Measurements from ENCODE around the gene KIAA1217.

DNA sequence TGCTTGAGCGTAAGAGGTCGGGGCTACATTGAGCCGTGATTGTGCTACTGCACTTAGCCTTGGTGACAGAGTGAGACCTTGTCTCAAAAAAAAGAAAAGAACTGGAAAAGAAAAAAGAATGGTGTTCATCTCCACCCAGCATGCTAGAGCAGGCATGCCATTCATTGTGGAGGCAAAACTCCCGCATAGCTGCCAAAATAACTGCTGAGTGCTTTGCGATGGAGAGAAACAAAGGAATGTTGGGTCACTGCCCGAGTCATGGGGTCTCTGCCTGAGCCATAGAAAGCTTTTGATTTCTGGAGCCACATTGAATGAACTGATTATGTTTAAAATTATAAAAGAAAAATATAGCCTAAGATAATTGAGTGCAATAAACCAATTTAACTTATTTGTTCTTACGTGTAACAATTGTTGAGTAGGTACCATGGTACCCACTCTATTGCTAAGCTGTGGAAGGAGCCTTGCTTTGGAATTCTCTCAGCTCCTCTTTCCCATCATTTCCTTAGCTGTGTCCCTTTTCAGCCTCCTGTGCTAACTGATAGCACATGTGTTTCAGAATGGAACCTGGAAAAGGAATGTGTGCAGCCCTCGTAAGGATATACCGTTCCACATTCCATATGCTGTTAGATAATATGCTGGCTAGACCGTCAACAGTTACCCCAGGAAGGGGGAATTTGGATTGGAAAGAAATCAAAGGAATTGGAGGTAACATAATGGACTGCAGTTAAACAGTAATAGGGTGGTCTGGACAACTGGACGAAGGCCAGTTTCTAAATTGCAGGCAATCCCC is 99.0 kb downstream of the KIAA1217 start:
- TF ChIP-seq, protein P1, sequence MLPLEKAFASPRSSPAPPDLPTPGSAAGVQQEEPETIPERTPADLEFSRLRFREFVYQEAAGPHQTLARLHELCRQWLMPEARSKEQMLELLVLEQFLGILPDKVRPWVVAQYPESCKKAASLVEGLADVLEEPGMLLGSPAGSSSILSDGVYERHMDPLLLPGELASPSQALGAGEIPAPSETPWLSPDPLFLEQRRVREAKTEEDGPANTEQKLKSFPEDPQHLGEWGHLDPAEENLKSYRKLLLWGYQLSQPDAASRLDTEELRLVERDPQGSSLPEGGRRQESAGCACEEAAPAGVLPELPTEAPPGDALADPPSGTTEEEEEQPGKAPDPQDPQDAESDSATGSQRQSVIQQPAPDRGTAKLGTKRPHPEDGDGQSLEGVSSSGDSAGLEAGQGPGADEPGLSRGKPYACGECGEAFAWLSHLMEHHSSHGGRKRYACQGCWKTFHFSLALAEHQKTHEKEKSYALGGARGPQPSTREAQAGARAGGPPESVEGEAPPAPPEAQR (tag by site-specific recombination; IDR thresholded peaks at IDR 0.05), result no peak
- TF ChIP-seq, protein P2, sequence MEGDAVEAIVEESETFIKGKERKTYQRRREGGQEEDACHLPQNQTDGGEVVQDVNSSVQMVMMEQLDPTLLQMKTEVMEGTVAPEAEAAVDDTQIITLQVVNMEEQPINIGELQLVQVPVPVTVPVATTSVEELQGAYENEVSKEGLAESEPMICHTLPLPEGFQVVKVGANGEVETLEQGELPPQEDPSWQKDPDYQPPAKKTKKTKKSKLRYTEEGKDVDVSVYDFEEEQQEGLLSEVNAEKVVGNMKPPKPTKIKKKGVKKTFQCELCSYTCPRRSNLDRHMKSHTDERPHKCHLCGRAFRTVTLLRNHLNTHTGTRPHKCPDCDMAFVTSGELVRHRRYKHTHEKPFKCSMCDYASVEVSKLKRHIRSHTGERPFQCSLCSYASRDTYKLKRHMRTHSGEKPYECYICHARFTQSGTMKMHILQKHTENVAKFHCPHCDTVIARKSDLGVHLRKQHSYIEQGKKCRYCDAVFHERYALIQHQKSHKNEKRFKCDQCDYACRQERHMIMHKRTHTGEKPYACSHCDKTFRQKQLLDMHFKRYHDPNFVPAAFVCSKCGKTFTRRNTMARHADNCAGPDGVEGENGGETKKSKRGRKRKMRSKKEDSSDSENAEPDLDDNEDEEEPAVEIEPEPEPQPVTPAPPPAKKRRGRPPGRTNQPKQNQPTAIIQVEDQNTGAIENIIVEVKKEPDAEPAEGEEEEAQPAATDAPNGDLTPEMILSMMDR (tag by site-specific recombination; IDR thresholded peaks at IDR 0.05), result no peak
- TF ChIP-seq ZNF133 (tag by site-specific recombination; IDR thresholded peaks at IDR 0.05) (no peak), ZBTB49 (tag by site-specific recombination; IDR thresholded peaks at IDR 0.05; ENCODE audit: low read depth) (no peak), ZNF600 (tag by site-specific recombination; IDR thresholded peaks at IDR 0.05) (no peak)
- TF ChIP-seq, protein P3, sequence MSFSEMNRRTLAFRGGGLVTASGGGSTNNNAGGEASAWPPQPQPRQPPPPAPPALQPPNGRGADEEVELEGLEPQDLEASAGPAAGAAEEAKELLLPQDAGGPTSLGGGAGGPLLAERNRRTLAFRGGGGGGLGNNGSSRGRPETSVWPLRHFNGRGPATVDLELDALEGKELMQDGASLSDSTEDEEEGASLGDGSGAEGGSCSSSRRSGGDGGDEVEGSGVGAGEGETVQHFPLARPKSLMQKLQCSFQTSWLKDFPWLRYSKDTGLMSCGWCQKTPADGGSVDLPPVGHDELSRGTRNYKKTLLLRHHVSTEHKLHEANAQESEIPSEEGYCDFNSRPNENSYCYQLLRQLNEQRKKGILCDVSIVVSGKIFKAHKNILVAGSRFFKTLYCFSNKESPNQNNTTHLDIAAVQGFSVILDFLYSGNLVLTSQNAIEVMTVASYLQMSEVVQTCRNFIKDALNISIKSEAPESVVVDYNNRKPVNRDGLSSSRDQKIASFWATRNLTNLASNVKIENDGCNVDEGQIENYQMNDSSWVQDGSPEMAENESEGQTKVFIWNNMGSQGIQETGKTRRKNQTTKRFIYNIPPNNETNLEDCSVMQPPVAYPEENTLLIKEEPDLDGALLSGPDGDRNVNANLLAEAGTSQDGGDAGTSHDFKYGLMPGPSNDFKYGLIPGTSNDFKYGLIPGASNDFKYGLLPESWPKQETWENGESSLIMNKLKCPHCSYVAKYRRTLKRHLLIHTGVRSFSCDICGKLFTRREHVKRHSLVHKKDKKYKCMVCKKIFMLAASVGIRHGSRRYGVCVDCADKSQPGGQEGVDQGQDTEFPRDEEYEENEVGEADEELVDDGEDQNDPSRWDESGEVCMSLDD (tag by site-specific recombination; IDR thresholded peaks at IDR 0.05), result no peak
- TF ChIP-seq, protein P4, sequence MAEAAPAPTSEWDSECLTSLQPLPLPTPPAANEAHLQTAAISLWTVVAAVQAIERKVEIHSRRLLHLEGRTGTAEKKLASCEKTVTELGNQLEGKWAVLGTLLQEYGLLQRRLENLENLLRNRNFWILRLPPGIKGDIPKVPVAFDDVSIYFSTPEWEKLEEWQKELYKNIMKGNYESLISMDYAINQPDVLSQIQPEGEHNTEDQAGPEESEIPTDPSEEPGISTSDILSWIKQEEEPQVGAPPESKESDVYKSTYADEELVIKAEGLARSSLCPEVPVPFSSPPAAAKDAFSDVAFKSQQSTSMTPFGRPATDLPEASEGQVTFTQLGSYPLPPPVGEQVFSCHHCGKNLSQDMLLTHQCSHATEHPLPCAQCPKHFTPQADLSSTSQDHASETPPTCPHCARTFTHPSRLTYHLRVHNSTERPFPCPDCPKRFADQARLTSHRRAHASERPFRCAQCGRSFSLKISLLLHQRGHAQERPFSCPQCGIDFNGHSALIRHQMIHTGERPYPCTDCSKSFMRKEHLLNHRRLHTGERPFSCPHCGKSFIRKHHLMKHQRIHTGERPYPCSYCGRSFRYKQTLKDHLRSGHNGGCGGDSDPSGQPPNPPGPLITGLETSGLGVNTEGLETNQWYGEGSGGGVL (tag by site-specific recombination; IDR thresholded peaks at IDR 0.05), result no peak
- TF ChIP-seq, protein P5, sequence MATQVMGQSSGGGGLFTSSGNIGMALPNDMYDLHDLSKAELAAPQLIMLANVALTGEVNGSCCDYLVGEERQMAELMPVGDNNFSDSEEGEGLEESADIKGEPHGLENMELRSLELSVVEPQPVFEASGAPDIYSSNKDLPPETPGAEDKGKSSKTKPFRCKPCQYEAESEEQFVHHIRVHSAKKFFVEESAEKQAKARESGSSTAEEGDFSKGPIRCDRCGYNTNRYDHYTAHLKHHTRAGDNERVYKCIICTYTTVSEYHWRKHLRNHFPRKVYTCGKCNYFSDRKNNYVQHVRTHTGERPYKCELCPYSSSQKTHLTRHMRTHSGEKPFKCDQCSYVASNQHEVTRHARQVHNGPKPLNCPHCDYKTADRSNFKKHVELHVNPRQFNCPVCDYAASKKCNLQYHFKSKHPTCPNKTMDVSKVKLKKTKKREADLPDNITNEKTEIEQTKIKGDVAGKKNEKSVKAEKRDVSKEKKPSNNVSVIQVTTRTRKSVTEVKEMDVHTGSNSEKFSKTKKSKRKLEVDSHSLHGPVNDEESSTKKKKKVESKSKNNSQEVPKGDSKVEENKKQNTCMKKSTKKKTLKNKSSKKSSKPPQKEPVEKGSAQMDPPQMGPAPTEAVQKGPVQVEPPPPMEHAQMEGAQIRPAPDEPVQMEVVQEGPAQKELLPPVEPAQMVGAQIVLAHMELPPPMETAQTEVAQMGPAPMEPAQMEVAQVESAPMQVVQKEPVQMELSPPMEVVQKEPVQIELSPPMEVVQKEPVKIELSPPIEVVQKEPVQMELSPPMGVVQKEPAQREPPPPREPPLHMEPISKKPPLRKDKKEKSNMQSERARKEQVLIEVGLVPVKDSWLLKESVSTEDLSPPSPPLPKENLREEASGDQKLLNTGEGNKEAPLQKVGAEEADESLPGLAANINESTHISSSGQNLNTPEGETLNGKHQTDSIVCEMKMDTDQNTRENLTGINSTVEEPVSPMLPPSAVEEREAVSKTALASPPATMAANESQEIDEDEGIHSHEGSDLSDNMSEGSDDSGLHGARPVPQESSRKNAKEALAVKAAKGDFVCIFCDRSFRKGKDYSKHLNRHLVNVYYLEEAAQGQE (tag by site-specific recombination; IDR thresholded peaks at IDR 0.05), result no peak
